HG02870 (cell line): ENCODE measurements around the gene TAF5L.
"Not testable (repeated sequence)": the region's sequence is repeated elsewhere in the genome, so short reads cannot be mapped to it uniquely, and the experiment has no call there.

Source experiments
- ATAC-seq: cut with Tn5 transposase; IDR thresholded peaks from one replicate; pipeline ENCODE4 v1.9.1; 2021; ENCODE audit warnings: mild to moderate bottlenecking, moderate library complexity; ENCODE audit not compliant: unreplicated experiment

TAF5L gene

DNA sequence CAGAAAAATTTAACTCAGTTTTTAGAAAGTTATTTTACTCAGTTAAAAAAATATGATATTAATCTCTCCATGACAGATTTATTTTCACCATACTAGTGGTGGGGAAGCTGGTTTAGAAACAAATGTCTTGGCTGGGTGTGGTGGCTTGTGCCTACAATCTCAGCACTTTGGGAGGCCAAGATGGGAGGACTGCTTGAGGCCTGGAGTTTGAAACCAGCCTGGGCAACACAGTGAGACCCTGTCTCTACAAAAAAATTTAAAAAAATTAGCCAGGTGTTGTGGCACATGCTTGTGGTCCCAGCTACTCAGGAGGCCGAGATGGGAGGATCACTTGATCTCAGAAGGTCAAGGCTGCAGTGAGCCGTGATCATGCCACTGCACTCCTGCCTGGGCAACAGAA is 17.3 kb downstream of the TAF5L start:
- no peak for ATAC-seq

- no peak for ATAC-seq
Observed at GRCh38 chr1:229607370-229607769, 18.6 kb downstream of the TAF5L start.

- no peak for ATAC-seq
Observed at GRCh38 chr1:229603371-229604005, 22.4 kb downstream of the TAF5L start.

DNA sequence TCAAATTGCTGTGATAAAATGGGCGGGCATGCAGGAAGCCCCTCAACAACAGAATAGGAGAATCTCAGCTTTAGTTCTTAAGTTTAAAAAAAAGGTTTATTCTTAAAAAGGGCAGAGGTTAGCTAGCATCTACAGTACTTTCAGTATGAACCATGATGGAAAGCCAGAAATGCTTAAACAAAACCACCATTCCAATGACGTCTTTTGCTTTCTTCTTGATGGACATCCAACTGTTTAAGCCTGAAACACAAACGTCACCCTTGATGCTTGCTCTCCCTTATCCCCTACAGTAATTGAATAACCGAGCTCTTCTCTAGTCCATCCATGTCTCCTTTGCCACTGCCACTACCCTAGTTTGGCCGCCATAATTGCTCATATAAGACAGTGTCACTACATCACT is 25.7 kb downstream of the TAF5L start:
- ATAC-seq: no peak

DNA sequence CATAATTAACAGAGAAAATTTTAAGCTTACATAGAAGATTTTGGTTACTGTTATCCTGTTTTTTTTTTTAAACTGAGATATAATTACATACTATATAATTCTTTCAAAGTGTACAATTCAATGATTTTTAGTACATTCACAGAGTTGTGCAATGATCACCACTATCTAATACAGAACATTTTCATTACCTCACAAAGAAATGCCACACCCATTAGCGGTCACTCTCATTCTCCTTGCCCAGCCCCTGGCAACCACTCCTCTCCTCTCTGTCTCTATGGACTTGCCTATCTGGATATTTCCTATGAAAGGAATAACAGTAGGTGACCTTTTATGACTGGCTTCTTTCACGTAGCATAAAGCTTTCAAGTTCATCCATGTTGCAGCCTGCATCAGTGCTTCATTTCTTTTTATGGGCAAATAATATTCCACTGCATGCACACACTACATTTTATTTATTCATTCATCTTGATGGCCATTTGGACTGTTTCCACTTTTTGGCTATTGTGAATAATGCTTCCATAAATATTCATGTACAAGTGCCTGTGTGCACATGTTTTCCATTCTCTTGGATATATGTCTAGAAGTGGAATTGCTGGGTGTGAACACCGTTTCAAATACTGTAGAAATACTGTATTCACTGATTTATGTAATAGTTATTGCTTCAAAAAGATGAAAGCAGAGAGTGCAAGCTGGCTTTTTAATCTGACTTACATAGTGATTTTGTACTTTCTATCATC is 26.5 kb downstream of the TAF5L start:
- no peak for ATAC-seq

- ATAC-seq: no peak
Observed at GRCh38 chr1:229597877-229598276, 28.0 kb downstream of the TAF5L start.

DNA sequence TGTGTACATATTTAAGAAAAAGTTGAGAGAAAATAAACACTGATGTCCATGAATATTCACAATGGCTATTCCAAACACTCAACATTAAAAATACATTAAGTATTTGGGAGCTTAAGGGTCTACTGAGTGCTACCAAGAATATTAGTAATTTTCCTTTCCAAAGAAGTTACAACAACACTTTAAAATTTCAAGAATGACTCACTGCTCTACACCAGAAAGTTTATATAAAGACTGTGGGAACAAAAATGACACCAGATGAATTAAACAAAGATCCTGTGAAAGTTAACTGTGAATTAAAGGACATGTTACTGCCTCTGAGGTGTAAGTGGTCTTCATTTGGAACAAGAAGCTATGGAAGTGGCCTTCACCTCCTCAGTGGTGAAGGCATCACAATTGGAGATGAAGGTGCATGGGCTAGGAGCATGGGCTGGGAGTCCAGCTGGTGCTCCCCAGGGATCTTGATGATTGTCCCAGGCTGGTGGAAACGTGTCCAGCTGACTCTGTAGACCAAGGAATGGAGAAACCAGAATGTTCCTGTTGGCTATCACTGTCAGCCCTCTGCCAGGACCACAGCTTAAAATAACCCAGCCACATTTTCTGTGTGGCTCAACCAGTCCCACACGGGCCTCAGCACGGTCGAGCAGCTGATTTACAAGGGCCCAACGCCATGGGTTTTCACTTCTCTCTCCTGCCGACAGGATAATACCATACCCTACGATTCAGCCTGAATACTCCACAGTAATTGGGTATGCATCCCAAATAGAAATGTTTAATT is 28.8 kb downstream of the TAF5L start:
- ATAC-seq: no peak

- ATAC-seq: not testable (repeated sequence)
Observed at GRCh38 chr1:229595876-229596275, 30.0 kb downstream of the TAF5L start.

- ATAC-seq: no peak
Observed at GRCh38 chr1:229594227-229595008, 31.5 kb downstream of the TAF5L start.

DNA sequence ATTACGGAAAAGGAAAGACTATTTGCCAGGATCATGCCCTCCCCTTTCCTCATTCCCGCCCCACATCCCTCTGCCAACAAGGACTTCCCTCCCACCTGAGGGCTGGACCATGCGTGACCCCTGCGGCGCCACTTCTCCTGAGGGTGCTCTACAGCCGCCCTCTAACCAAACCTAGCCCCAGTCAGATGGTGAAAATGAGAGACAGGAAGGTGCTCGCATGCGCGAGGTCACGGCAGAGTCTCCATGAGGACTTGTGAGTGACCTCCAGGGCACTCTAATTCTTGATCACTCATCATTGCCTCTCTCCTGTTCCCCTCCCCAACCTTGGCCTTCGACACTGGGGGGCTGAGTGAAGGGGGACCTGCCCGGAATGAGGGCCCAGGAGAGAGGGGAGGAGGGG is 32.1 kb downstream of the TAF5L start:
- no peak for ATAC-seq

- ATAC-seq: no peak
Observed at GRCh38 chr1:229590119-229590518, 35.8 kb downstream of the TAF5L start.

DNA sequence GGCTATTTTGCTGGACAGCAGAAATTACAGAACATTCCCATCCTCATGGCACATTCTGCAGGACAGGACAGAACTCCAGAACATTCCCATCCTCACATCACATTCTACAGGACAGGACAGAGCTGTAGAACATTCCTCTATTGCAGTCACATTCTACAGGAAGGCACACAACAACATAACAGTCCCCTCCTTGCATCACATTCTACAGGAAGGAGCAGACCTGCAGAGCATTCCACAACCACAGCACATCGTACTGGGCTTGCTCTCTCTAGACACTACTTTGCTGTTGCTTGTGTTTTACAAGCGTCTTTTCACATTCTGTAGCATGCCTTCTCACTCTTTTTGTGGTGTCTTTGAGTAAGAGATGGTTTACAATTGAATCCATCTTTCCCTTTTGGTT is 40.6 kb downstream of the TAF5L start:
- ATAC-seq: no peak

- ATAC-seq: no peak
Observed at GRCh38 chr1:229582715-229583114, 43.2 kb downstream of the TAF5L start.

DNA sequence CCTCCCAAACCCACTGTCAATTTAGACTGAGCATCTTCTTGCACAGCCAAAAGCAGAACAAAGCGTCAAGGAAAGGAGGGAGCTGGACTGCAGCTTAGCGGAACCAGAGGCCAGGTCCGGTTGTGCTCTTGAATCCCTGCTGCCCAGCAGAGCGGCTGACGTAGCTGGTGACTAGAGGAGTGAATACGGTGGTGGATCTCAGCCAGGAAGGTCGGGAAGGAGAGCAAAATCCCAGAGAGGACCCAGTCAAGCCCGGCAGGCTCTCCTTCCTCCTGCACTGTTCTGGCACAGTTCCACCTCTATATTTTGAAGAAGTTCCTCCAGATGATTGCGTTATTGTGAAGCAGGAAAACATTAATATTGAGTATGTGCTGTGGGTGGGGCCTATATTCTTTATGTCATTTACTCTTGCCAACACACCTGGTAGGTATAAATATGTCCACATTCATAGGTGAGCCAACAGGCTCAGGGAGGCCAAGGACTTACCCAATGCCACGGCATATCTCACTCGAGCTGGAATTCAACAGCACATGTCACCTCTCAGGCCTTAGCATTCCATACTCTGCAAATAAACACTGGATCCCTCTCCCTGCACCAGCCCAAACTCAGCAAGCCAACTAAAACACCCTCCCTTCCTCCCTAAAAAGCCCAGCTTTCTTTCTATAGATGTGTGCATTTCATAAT is 43.8 kb downstream of the TAF5L start:
- no peak for ATAC-seq

DNA sequence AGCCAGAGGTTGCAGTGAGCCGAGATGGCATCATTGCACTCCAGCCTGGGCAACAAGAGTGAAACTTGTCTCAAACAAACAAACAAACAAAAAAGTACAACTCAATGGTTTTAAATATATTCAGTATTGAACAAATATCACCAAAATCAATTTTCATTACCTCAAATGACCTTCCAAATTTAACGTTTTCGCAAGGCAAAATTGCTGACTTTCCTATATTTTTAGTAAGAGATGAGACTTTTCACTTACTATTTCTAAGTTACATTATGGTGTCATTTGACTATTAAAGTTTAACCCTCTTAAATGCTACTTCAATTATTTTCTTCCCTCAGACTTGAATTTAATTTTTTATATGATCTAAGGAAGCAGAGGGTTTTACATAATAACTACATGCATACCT is 44.4 kb downstream of the TAF5L start:
- ATAC-seq: no peak

DNA sequence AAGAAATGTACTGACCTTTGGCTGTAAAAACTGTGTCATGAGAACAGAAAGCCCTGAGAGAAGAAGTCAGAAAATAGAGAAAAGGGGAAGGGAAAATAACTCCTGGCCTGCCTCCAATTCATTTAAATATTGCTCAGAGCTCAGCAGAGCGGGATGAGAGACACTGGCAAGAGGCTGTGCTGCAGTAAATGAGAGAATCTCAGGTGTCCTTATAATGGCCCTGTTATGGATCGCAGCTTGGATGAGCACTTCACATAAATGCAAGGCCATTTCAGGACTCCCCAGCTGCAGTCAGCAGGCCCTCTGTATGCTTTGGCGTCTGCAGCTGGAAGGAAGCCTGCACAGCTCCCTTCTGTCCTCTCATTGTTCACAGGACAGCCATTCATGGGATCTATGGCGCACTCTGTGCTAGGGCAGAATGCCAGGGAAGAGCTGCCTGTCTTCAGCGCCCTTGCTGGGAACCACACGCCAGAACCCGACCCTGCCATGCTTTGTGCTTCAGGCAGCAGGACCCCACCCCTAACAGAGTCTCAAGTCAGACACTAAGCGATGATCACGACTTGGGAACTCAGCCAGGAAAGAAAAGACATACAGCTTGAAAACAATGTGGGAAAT is 46.8 kb downstream of the TAF5L start:
- ATAC-seq: peak; percentile 89

DNA sequence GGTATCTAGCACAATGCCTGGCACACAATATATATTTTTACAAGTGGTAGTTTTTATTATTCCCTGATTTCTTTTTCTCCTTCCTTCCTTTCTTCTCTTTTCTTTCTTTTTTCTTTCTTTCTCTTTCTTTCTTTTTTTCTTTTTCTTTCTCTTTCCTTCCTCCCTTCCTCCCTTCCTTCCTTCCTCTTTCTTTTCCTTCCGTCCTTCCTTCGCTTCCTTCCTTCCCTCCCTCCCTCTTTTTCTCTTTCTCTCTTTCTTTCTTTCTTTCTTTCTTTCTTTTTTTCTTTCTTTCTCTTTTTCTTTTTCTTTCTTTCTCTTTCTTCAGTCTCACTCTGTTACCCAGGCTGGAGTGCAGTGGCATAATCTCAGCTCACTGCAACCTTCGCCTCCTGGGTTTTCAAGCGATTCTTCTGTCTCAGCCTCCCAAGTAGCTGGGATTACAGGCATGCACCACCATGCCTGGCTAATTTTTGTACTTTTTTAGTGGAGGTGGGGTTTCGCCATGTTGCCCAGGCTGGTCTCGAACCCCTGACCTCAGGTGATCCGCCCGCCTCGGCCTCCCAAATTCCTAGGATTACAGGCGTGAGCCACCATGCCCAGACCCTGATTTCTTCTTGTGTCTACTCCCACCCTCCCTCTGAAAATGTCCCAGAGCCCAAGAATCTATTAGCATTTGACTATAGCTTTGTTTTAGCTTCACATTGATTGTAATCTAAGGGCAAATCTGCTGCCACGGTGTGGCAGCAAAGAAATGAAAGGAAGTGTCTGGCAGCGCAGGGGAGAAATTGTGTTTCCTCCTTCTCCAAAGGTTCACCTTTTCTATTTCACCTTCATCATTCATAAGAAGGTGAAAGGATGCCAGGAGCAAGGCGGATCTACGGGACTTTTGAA is 47.5 kb downstream of the TAF5L start:
- ATAC-seq: no peak

- ATAC-seq: no peak
Observed at GRCh38 chr1:229574679-229575442, 51.1 kb downstream of the TAF5L start.
